ELF-1 (cell line): Measurements from ENCODE around the gene RGP1.

Experiments
- DNase-seq: peaks from one replicate; pipeline ENCODE4 v3.0.0-alpha.2; 2016; ENCODE audit warnings: low read depth, low spot score

The RGP1 gene

GRCh38 chr9:35748858-35749514 is at the start of gene RGP1, which contains the start of gene GBA2:
Gene RGP1, plus strand, starts transcription at chr9:35749287. Its CDS starts 469 bp downstream, at chr9:35749756.
Gene GBA2, minus strand, starts transcription at chr9:35749228. Its CDS starts 524 bp downstream, at chr9:35748704.
- peak; percentile 78 for DNase-seq

- DNase-seq = no peak
These were observed 49.1 kb upstream of the RGP1 start for GRCh38 chr9:35700031-35700430.

GRCh38 chr9:35700942-35701341 is 48.1 kb upstream of the RGP1 start:
- no peak for DNase-seq

- no peak for DNase-seq
These were observed 46.4 kb upstream of the RGP1 start for GRCh38 chr9:35702696-35703095.

GRCh38 chr9:35703906-35704672 is 45.0 kb upstream of the RGP1 start:
- DNase-seq = no peak

- peak; percentile 49 for DNase-seq
These were observed 43.7 kb upstream of the RGP1 start for GRCh38 chr9:35705372-35705771.

- DNase-seq = no peak
These were observed 43.2 kb upstream of the RGP1 start for GRCh38 chr9:35705836-35706430.

- DNase-seq = no peak
These were observed 42.1 kb upstream of the RGP1 start for GRCh38 chr9:35706951-35707350.

- DNase-seq = no peak
These were observed 40.9 kb upstream of the RGP1 start for GRCh38 chr9:35708146-35708545.

GRCh38 chr9:35710818-35711500 is 38.1 kb upstream of the RGP1 start:
- DNase-seq = no peak

- peak; percentile 71 for DNase-seq
These were observed 37.3 kb upstream of the RGP1 start for GRCh38 chr9:35711501-35712428.

GRCh38 chr9:35712762-35713400 is 36.2 kb upstream of the RGP1 start:
- no peak for DNase-seq

GRCh38 chr9:35713578-35713977 is 35.5 kb upstream of the RGP1 start:
- DNase-seq = no peak

- DNase-seq = no peak
These were observed 35.0 kb upstream of the RGP1 start for GRCh38 chr9:35714123-35714522.

GRCh38 chr9:35714579-35715252 is 34.4 kb upstream of the RGP1 start:
- no peak for DNase-seq

GRCh38 chr9:35716230-35716629 is 32.9 kb upstream of the RGP1 start:
- DNase-seq = no peak

GRCh38 chr9:35717132-35717870 is 31.8 kb upstream of the RGP1 start:
- no peak for DNase-seq

- no peak for DNase-seq
These were observed 30.2 kb upstream of the RGP1 start for GRCh38 chr9:35718721-35719511.
